ENCODE data around the gene MEI1. TPM values are rescaled to one million over a fixed set of nuclear protein-coding genes. Genes with fewer than 3 reads are reported as not detected.

The MEI1 gene
- total and polyA plus RNA-seq, 2 donors (not counting 1 experiment from before 2014, with no cell fraction given): 50.1 to 64.8 TPM

DNA sequence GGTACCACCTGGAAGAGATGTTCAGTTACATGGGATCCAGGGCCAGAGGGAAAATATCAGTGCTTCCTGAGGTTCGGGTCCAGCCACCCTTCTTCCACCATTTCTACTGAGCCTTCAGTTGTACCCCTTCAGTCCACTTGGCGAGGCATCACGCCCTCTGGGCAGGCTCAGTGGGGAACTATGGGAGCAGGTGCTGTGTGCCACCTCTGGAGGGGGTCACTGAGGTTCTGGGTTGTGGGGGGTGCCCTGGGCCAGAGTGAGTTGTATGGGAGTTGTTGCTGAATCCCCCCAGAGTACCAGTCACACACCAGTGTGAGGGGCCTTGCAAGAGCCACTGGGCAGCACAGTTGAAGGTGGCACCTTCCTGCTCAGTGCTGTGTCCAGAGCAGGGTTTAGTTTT, 130.9 kb downstream of the MEI1 start:
- intact Hi-C loops (cut with micrococcal nuclease): no loop called here
- no peaks in the 10 kb centered on the region for H3K9me3 Mint-ChIP-seq (ENCODE audit: insufficient read depth)
- no peak for ATAC-seq (ENCODE audit: low read depth)
- H3K27ac Mint-ChIP-seq: peak overlapping the region; percentile 85
- no peak overlapping the region for H3K9ac ChIP-seq (ENCODE audit: low read length)
- no peaks in the 10 kb centered on the region for H3K27me3 Mint-ChIP-seq
- peaks cover 4% of the 10 kb centered on the region for H4K20me1 ChIP-seq (ENCODE audit: control insufficient read depth, insufficient read depth, low read length, poor library complexity, severe bottlenecking)
- 100% methylated on average over 1 of the region's 3 CpGs for WGBS (ENCODE audit: insufficient coverage)
- H3K27me3 ChIP-seq (replicated peaks in 1 of 4; ENCODE audit: control extremely low read depth in 1 of 4, control insufficient read depth in 3 of 4, insufficient read depth in 4 of 4, low read length in 3 of 4): no peaks in the 10 kb centered on the region
- peak; percentile 55 for DNase-seq
- H3K79me2 ChIP-seq (ENCODE audit: control insufficient read depth, insufficient read depth, low read length): peaks cover 32% of the 10 kb centered on the region
- H2AFZ ChIP-seq (ENCODE audit: insufficient read depth, low read depth, low read length, poor library complexity, severe bottlenecking): no peak overlapping the region
- H3K36me3 ChIP-seq (replicated peaks in 1 of 2; ENCODE audit: control extremely low read depth in 1 of 2, control insufficient read depth in 1 of 2, extremely low read depth in 1 of 2, insufficient read depth in 2 of 2, low read length in 1 of 2): peaks cover 0 to 13% of the 10 kb centered on the region in 2 experiments
- H3K4me1 Mint-ChIP-seq: peaks cover 41% of the 10 kb centered on the region
- peaks cover 20 to 33% of the 10 kb centered on the region in 2 donors for H3K4me1 ChIP-seq (ENCODE audit: control insufficient read depth in 2 of 2, insufficient read depth in 2 of 2, low read length in 2 of 2)
- peak overlapping the region in 1 of 2 donors; percentile 100 for H3K27ac ChIP-seq (ENCODE audit: low read length in 2 of 2)
- ChIA-PET POLR2A (interaction anchor here (2.0 to 4.6 kb wide), 2 partner anchors 108 to 110 kb away, joined by 10 to 64 read pairs; no protein-coding TSS in a partner anchor), CTCF (interaction anchor here (2.2 to 4.8 kb wide), 2 partner anchors 111 to 132 kb away, joined by 19 to 27 read pairs; partner anchors contain the start of gene MEI1)
- no peak overlapping the region for H3K4me3 ChIP-seq (ENCODE audit: control extremely low read depth in 1 of 5, extremely low read depth in 1 of 5, insufficient read depth in 1 of 5, low read depth in 2 of 5, low read length in 4 of 5)
- H3K4me2 ChIP-seq (replicated peaks; ENCODE audit: low read depth, low read length, poor library complexity, severe bottlenecking): no peak overlapping the region
- no peaks in the 10 kb centered on the region for H3K9me3 ChIP-seq (ENCODE audit: control extremely low read depth in 1 of 3, control insufficient read depth in 2 of 3, insufficient read depth in 1 of 3, low read length in 2 of 3)
- H3K4me3 Mint-ChIP-seq: no peak overlapping the region
- no peak for TF ChIP-seq EZH2 (IDR thresholded peaks at IDR 0.05; ENCODE audit: borderline replicate concordance, insufficient read depth, low read depth, low read length, poor library complexity, severe bottlenecking)

GRCh38 chr22:41831383-41831782, 132.1 kb downstream of the MEI1 start:
- peak overlapping the region; percentile 97 for H3K9ac ChIP-seq (ENCODE audit: low read length)
- H3K27me3 Mint-ChIP-seq: no peaks in the 10 kb centered on the region
- H3K4me3 ChIP-seq (ENCODE audit: control extremely low read depth in 1 of 5, extremely low read depth in 1 of 5, insufficient read depth in 1 of 5, low read depth in 2 of 5, low read length in 4 of 5): peak overlapping the region in 1 of 5 experiments; percentile 77
- POLR2A ChIA-PET: interaction anchor here (0.6 to 4.6 kb wide), 11 partner anchors 12 to 115 kb away, joined by 3 to 64 read pairs (median 9); partner anchors contain the start of gene CENPM
- no peak overlapping the region for H2AFZ ChIP-seq (ENCODE audit: insufficient read depth, low read depth, low read length, poor library complexity, severe bottlenecking)
- peaks cover 20 to 33% of the 10 kb centered on the region in 2 donors for H3K4me1 ChIP-seq (ENCODE audit: control insufficient read depth in 2 of 2, insufficient read depth in 2 of 2, low read length in 2 of 2)
- H3K27me3 ChIP-seq (replicated peaks in 1 of 4; ENCODE audit: control extremely low read depth in 1 of 4, control insufficient read depth in 3 of 4, insufficient read depth in 4 of 4, low read length in 3 of 4): no peaks in the 10 kb centered on the region
- no peaks in the 10 kb centered on the region for H3K9me3 ChIP-seq (ENCODE audit: control extremely low read depth in 1 of 3, control insufficient read depth in 2 of 3, insufficient read depth in 1 of 3, low read length in 2 of 3)
- H3K27ac ChIP-seq (ENCODE audit: low read length in 2 of 2): peak overlapping the region; percentile 99 to 100
- DNase-seq (peak; percentile 64), ATAC-seq (ENCODE audit: low read depth) (no peak)
- H3K4me3 Mint-ChIP-seq: peak overlapping the region; percentile 95
- CTCF ChIA-PET: interaction anchor here (0.6 to 4.8 kb wide), 13 partner anchors 8 to 133 kb away, joined by 3 to 40 read pairs (median 7); partner anchors contain the start of genes MEI1 and TNFRSF13C
- 67% methylated on average over 6 of the region's 6 CpGs for WGBS (ENCODE audit: insufficient coverage)
- H3K4me2 ChIP-seq (replicated peaks; ENCODE audit: low read depth, low read length, poor library complexity, severe bottlenecking): peak overlapping the region; percentile 77
- H3K9me3 Mint-ChIP-seq (ENCODE audit: insufficient read depth): no peaks in the 10 kb centered on the region
- peaks cover 48% of the 10 kb centered on the region for H3K4me1 Mint-ChIP-seq
- peaks cover 4% of the 10 kb centered on the region for H4K20me1 ChIP-seq (ENCODE audit: control insufficient read depth, insufficient read depth, low read length, poor library complexity, severe bottlenecking)
- H3K79me2 ChIP-seq (ENCODE audit: control insufficient read depth, insufficient read depth, low read length): peaks cover 38% of the 10 kb centered on the region
- TF ChIP-seq CTCF (IDR thresholded peaks at IDR 0.05) (no peak), EZH2 (IDR thresholded peaks at IDR 0.05; ENCODE audit: borderline replicate concordance, insufficient read depth, low read depth, low read length, poor library complexity, severe bottlenecking) (no peak)
- intact Hi-C loops (cut with micrococcal nuclease): no loop called here
- H3K36me3 ChIP-seq (replicated peaks in 1 of 2; ENCODE audit: control extremely low read depth in 1 of 2, control insufficient read depth in 1 of 2, extremely low read depth in 1 of 2, insufficient read depth in 2 of 2, low read length in 1 of 2): peaks cover 0 to 11% of the 10 kb centered on the region in 2 experiments
- peak overlapping the region; percentile 99 for H3K27ac Mint-ChIP-seq

Data from B cell (primary cell).